Measurements from ENCODE around the gene CMIP. TPM values are rescaled to one million over a fixed set of nuclear protein-coding genes. Genes with fewer than 3 reads are reported as not detected.

CMIP gene
- total RNA-seq, 1 experiment from 2014 or later: 48.2 TPM

DNA sequence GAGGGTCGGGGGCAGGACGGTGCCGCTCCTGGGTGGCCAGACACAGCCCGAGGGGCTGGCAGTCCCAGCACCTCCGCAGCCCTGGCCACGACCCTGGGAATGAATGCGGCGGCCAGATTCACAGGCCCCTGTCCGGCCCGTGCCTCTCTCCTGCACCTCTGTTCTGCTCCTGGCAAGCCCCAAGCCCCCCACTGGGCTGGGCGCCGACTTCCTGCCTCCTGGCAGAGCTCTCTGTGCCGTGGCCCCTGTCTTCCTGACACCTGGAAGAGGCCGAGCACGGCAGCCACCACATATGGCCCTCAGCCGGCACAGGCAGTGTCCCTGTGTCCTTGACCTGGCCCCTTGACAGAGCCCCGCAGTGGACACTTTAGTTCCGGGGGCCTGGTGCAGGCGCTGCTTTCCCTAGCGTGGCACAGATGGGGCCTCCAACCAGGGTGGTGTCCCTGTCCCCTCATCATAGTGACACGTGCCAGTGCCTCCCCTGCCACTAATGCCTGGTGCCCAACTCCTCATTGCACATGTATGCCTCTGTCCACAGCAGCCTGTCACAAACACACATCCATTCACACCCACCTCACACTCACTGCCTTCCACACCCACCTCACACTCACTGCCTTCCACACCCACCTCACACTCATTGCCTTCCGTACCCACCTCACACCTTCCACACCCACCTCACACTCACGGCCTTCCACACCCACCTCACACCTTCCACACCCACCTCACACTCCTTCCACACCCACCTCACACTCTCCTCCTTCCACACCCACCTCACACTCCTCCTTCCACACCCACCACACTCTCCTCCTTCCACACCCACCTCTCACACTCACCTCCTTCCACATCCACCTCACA lies 223.9 kb downstream of the CMIP start:
- Histone ChIP-seq H2BK12ac (ENCODE audit: insufficient read length, low read depth, low read length) (no peak overlapping the region), H4K20me1 (ENCODE audit: control insufficient read depth, insufficient read depth, insufficient read length) (no peaks in the 10 kb centered on the region), H2BK120ac (ENCODE audit: low read depth, low read length, poor library complexity, severe bottlenecking) (no peak overlapping the region), H2BK15ac (ENCODE audit: low read depth, low read length) (no peak overlapping the region), H3K23ac (ENCODE audit: insufficient read length, low read depth, low read length) (no peak overlapping the region), H3K56ac (ENCODE audit: insufficient read length, low read depth, low read length) (no peak overlapping the region), H3K4me1 (ENCODE audit: insufficient read depth, low read length) (no peaks in the 10 kb centered on the region), H3K18ac (ENCODE audit: insufficient read length, low read depth, low read length) (no peak overlapping the region), H3K79me1 (ENCODE audit: insufficient read depth, low read depth, low read length, poor library complexity, severe bottlenecking) (no peaks in the 10 kb centered on the region), H3K9ac (ENCODE audit: extremely low read depth, insufficient read length, low read length) (no peak overlapping the region), H4K91ac (ENCODE audit: insufficient read length, low read depth, low read length) (no peak overlapping the region), H3K27me3 (ENCODE audit: insufficient read depth, low read length) (no peaks in the 10 kb centered on the region), H2BK20ac (ENCODE audit: low read depth, low read length, poor library complexity, severe bottlenecking) (no peak overlapping the region), H2AK5ac (ENCODE audit: insufficient read length, low read length) (no peak overlapping the region), H3K79me2 (ENCODE audit: insufficient read depth, low read length) (no peaks in the 10 kb centered on the region), H3K9me3 (ENCODE audit: control insufficient read depth, low read depth, low read length) (no peaks in the 10 kb centered on the region), H3K27ac (ENCODE audit: insufficient read length, low read depth, low read length) (no peak overlapping the region), H4K8ac (replicated peaks; ENCODE audit: insufficient read length, low read depth, low read length) (no peak overlapping the region), H3K4me2 (ENCODE audit: insufficient read depth, insufficient read length, low read length) (no peak overlapping the region), H4K5ac (ENCODE audit: insufficient read length, low read depth, low read length) (no peak overlapping the region), H3K14ac (ENCODE audit: insufficient read depth, low read length) (no peak overlapping the region), H3T11ph (ENCODE audit: low read length) (no peak overlapping the region), H2AFZ (ENCODE audit: low read length) (no peak overlapping the region), H3K4ac (ENCODE audit: low read depth, low read length) (no peak overlapping the region), H2BK5ac (ENCODE audit: insufficient read length, low read length) (no peak overlapping the region), H3K23me2 (ENCODE audit: insufficient read length, low read depth, low read length, poor library complexity, severe bottlenecking) (no peaks in the 10 kb centered on the region)
- H3K36me3 Mint-ChIP-seq (ENCODE audit: insufficient read depth in 1 of 3, low read depth in 3 of 3): peaks cover 13 to 49% (median 46%) of the 10 kb centered on the region in 3 experiments
- no peaks in the 10 kb centered on the region; a peak in 1 of 5 replicates for H3K9me3 Mint-ChIP-seq
- no peak for TF ChIP-seq CTCF (conservative IDR thresholded peaks at IDR 0.05)
- H3K27me3 Mint-ChIP-seq (ENCODE audit: low read depth): no peaks in the 10 kb centered on the region; the same call in 1 of the 2 replicates
- H3K4me1 Mint-ChIP-seq: no peaks in the 10 kb centered on the region; a peak in 2 of 4 replicates
- H3K4me3 Mint-ChIP-seq: no peak overlapping the region
- peak overlapping the region in 1 of 3 experiments; percentile 69; a peak in 3 of 7 replicates for H3K27ac Mint-ChIP-seq
- no CpG with 5 or more reads among the region's 23 CpGs for WGBS (ENCODE audit: extremely low coverage, insufficient read length, low lambda C conversion rate)
- DNase-seq: no peak

Data from H9 (cell line).